ENCODE results near the gene SNX13.

DNA sequence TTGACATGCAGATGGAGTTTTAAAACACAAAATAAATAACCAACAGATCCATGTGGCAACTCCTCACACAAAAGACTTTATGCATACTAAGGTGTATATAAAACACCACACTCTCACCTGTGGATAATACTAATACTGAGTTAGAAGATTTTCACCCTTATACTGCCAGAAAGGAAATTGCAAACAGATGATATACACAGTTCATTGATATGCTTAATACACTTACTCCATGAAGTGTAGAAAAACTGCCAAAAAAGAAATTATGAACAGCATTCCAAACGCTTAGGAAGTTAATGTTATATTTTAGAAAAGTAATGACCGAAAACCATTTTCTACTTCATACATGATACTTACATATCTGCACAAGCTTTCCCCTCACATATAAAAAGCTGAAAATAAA is 17.6 kb upstream of the SNX13 start:
- TF ChIP-seq EZH2 (IDR thresholded peaks at IDR 0.05; ENCODE audit: borderline replicate concordance, insufficient read depth, low read depth, low read length, poor library complexity, severe bottlenecking), result no peak
- TF ChIP-seq, protein P1, sequence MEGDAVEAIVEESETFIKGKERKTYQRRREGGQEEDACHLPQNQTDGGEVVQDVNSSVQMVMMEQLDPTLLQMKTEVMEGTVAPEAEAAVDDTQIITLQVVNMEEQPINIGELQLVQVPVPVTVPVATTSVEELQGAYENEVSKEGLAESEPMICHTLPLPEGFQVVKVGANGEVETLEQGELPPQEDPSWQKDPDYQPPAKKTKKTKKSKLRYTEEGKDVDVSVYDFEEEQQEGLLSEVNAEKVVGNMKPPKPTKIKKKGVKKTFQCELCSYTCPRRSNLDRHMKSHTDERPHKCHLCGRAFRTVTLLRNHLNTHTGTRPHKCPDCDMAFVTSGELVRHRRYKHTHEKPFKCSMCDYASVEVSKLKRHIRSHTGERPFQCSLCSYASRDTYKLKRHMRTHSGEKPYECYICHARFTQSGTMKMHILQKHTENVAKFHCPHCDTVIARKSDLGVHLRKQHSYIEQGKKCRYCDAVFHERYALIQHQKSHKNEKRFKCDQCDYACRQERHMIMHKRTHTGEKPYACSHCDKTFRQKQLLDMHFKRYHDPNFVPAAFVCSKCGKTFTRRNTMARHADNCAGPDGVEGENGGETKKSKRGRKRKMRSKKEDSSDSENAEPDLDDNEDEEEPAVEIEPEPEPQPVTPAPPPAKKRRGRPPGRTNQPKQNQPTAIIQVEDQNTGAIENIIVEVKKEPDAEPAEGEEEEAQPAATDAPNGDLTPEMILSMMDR (IDR thresholded peaks at IDR 0.05), result no peak
